B cell (primary cell): ENCODE measurements around the gene CREB3. TPM values are rescaled to one million over a fixed set of nuclear protein-coding genes. Genes with fewer than 3 reads are reported as not detected.

Experiments used
- ATAC-seq: fragments of 200-7000 bp; cut with Tn5 transposase; one replicate; pipeline ENCODE4 v1.10.0; 2021; ENCODE audit warnings: low read depth, mild to moderate bottlenecking, moderate number of reproducible peaks, moderate library complexity
- CTCF ChIA-PET: fragments of 350-600 bp; sonication (Branson Sonifier 250); formaldehyde crosslinking; loops from one replicate; lab custom pipeline; 2021; ENCODE audit warnings: antibody characterized with exemption, inconsistent platforms; lab: Charles Lee
- POLR2A ChIA-PET: fragments of 350-600 bp; sonication (Branson Sonifier 250); formaldehyde crosslinking; loops from one replicate; lab custom pipeline; 2021; ENCODE audit warnings: antibody characterized with exemption; lab: Charles Lee
- DNase-seq: peaks from one replicate; pipeline ENCODE4 v3.0.0; 2013
- H2AFZ ChIP-seq: 2 replicates; pipeline ENCODE4 v1.6.1; 2012; ENCODE audit warnings: mild to moderate bottlenecking, low read depth, low read length; ENCODE audit not compliant: insufficient read depth, poor library complexity, severe bottlenecking
- H3K27ac ChIP-seq, 2 donors: 1 replicate in 1 of 2; 2 replicates in 1 of 2; pipeline ENCODE4 v1.5.1; 2012 to 2013; ENCODE audit warnings: low read length in 2 of 2, mild to moderate bottlenecking in 2 of 2, moderate library complexity in 1 of 2
- H3K27me3 ChIP-seq, 4 experiments: fragments of 200-600 bp in 1 of 4; sonication (generic) in 1 of 4; replicated peaks in 1 of 4; 1 replicate in 2 of 4; 2 replicates in 2 of 4; pipeline versions ENCODE4 v1.6.1 to v1.7.0; 2013 to 2016; ENCODE audit warnings: low read length in 3 of 4, mild to moderate bottlenecking in 2 of 4, mixed read lengths in 1 of 4, moderate library complexity in 1 of 4; ENCODE audit not compliant: insufficient read depth in 4 of 4, control insufficient read depth in 3 of 4; ENCODE audit errors: control extremely low read depth in 1 of 4
- H3K36me3 ChIP-seq, 2 experiments: replicated peaks in 1 of 2; 1 replicate in 1 of 2; 2 replicates in 1 of 2; pipeline versions ENCODE4 v1.6.1 to v1.7.1; 2013; ENCODE audit warnings: low read length in 1 of 2; ENCODE audit not compliant: insufficient read depth in 2 of 2, control insufficient read depth in 1 of 2; ENCODE audit errors: control extremely low read depth in 1 of 2, extremely low read depth in 1 of 2
- H3K4me1 ChIP-seq, 2 donors: fragments of 200-600 bp in 1 of 2; sonication (generic) in 1 of 2; 1 replicate in 1 of 2; 2 replicates in 1 of 2; pipeline versions ENCODE4 v1.5.1 to v1.6.1; 2013 to 2017; ENCODE audit warnings: low read length in 2 of 2; ENCODE audit not compliant: control insufficient read depth in 2 of 2, insufficient read depth in 2 of 2
- H3K4me2 ChIP-seq: replicated peaks from 2 replicates; pipeline ENCODE3; 2012; ENCODE audit warnings: mild to moderate bottlenecking, low read depth, low read length; ENCODE audit not compliant: poor library complexity, severe bottlenecking
- H3K4me3 ChIP-seq, 5 experiments: fragments of 200-600 bp in 1 of 5; sonication (generic) in 1 of 5; 1 replicate in 3 of 5; 2 replicates in 2 of 5; pipeline versions ENCODE4 v1.5.1 to v1.7.0; 2011 to 2016; ENCODE audit warnings: low read length in 4 of 5, mild to moderate bottlenecking in 4 of 5, low read depth in 2 of 5, control low read depth in 1 of 5, moderate library complexity in 1 of 5; ENCODE audit not compliant: insufficient read depth in 1 of 5; ENCODE audit errors: control extremely low read depth in 1 of 5, extremely low read depth in 1 of 5
- H3K79me2 ChIP-seq: fragments of 200-600 bp; sonication (generic); one replicate; pipeline ENCODE4 v1.6.0; 2016; ENCODE audit warnings: low read length; ENCODE audit not compliant: control insufficient read depth, insufficient read depth
- H3K9ac ChIP-seq: fragments of 200-600 bp; sonication (generic); 2 replicates; pipeline ENCODE4 v1.6.1; 2017; ENCODE audit warnings: mild to moderate bottlenecking, low read length, moderate library complexity
- H3K9me3 ChIP-seq, 3 donors: one replicate each; pipeline versions ENCODE4 v1.6.1 to v1.7.1; 2013; ENCODE audit warnings: low read length in 2 of 3; ENCODE audit not compliant: control insufficient read depth in 2 of 3, insufficient read depth in 1 of 3; ENCODE audit errors: control extremely low read depth in 1 of 3
- H4K20me1 ChIP-seq: 2 replicates; pipeline ENCODE4 v1.6.0; 2012; ENCODE audit warnings: mild to moderate bottlenecking, low read length; ENCODE audit not compliant: insufficient read depth, control insufficient read depth, poor library complexity, severe bottlenecking
- H3K27ac Mint-ChIP-seq: one replicate; pipeline ENCODE4 v1.8.0; 2021; ENCODE audit warnings: mixed read lengths
- H3K27me3 Mint-ChIP-seq: one replicate; pipeline ENCODE4 v1.8.0; 2021; ENCODE audit warnings: mixed read lengths
- H3K4me1 Mint-ChIP-seq: one replicate; pipeline ENCODE4 v1.8.0; 2021; ENCODE audit warnings: mixed read lengths
- H3K4me3 Mint-ChIP-seq: one replicate; pipeline ENCODE4 v1.8.0; 2021; ENCODE audit warnings: mixed read lengths
- H3K9me3 Mint-ChIP-seq: one replicate; pipeline ENCODE4 v1.8.0; 2022; ENCODE audit warnings: mixed read lengths; ENCODE audit not compliant: insufficient read depth
- EZH2 ChIP-seq: IDR thresholded peaks from 2 replicates; pipeline ENCODE4 v1.6.1; 2012; ENCODE audit warnings: borderline replicate concordance, low read depth, mild to moderate bottlenecking, moderate library complexity, low read length; ENCODE audit not compliant: insufficient read depth, poor library complexity, severe bottlenecking
- WGBS: methylation state at CpG from one replicate; pipeline ENCODE4 v1.1.5; 2013; ENCODE audit warnings: missing lambda C conversion rate; ENCODE audit not compliant: insufficient coverage; 5-methylcytosine and 5-hydroxymethylcytosine counted together
- intact Hi-C: fragments of 100-400 bp; cut with micrococcal nuclease; formaldehyde crosslinking; loops from one replicate; pipeline ENCODE4 v1.10.0; 2022
- polyA plus RNA-seq: library from polyadenylated mRNA; depleted of rRNA; stranded (reverse); fragments of >200 nt; gene quantifications from 2 replicates; pipeline ENCODE4 v1.2.3, GENCODE V29; 2012
- total RNA-seq, 2 donors: library from RNA; stranded (reverse); fragments of 120-200 nt in 1 of 2; gene quantifications; 1 replicate in 1 of 2; 2 replicates in 1 of 2; pipeline versions ENCODE4 v1.2.3 to v1.2.4, GENCODE V29; 2013 to 2022
- TF ChIP-seq, protein P1 (sequence below): fragments of 200-600 bp; IDR thresholded peaks from one replicate; pipeline ENCODE4 v1.8.0; 2022; ENCODE audit warnings: antibody characterized with exemption, mild to moderate bottlenecking

The CREB3 gene
- total and polyA plus RNA-seq, 2 donors (not counting 1 experiment from before 2014, with no cell fraction given): 12.3 to 20.7 TPM

DNA sequence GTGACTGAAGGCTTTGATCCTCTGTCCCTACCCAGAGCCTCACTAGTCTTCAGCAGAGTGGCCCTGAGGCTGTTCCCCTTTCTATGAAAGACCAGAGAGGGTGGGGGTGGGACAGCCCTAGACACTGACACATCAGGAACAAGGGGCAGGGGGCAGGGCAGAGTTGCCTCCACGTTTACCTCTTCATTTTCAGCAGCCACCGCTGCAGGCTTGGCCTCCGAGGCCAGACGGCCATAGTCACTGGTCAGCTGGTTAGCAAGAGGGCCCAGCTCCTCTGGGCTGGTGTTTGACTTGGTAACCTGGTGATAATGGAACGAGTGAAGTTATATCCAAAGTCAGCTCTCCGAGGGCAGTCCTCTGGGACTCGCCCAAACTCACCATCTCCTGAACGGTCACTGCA lies 27.1 kb upstream of the CREB3 start:
- no peaks in the 10 kb centered on the region for H3K9me3 ChIP-seq
- Mint-ChIP-seq H3K27ac (no peak overlapping the region), H3K9me3 (no peaks in the 10 kb centered on the region), H3K27me3 (no peaks in the 10 kb centered on the region), H3K4me1 (no peaks in the 10 kb centered on the region), H3K4me3 (no peak overlapping the region)
- H4K20me1 ChIP-seq: peaks cover 18% of the 10 kb centered on the region
- no peak for TF ChIP-seq EZH2
- TF ChIP-seq, protein P1, sequence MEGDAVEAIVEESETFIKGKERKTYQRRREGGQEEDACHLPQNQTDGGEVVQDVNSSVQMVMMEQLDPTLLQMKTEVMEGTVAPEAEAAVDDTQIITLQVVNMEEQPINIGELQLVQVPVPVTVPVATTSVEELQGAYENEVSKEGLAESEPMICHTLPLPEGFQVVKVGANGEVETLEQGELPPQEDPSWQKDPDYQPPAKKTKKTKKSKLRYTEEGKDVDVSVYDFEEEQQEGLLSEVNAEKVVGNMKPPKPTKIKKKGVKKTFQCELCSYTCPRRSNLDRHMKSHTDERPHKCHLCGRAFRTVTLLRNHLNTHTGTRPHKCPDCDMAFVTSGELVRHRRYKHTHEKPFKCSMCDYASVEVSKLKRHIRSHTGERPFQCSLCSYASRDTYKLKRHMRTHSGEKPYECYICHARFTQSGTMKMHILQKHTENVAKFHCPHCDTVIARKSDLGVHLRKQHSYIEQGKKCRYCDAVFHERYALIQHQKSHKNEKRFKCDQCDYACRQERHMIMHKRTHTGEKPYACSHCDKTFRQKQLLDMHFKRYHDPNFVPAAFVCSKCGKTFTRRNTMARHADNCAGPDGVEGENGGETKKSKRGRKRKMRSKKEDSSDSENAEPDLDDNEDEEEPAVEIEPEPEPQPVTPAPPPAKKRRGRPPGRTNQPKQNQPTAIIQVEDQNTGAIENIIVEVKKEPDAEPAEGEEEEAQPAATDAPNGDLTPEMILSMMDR: no peak
- H3K4me3 ChIP-seq: no peak overlapping the region
- H3K27me3 ChIP-seq: no peaks in the 10 kb centered on the region
- no peak overlapping the region for H3K4me2 ChIP-seq
- ATAC-seq (no peak), DNase-seq (no peak)
- no peak overlapping the region for H3K9ac ChIP-seq
- ChIA-PET CTCF (interaction anchor here (20.4 kb wide), 1 partner anchor 11 kb away, joined by 195 read pairs; the partner anchor contains the start of gene TPM2), POLR2A (no interaction called here)
- WGBS: 93% methylated on average over 8 of the region's 8 CpGs
- H3K4me1 ChIP-seq: no peaks in the 10 kb centered on the region
- no peak overlapping the region for H3K27ac ChIP-seq
- intact Hi-C loops: no loop called here
- H3K36me3 ChIP-seq: peaks cover 4 to 90% of the 10 kb centered on the region in 2 experiments
- H3K79me2 ChIP-seq: peaks cover 13% of the 10 kb centered on the region
- no peak overlapping the region for H2AFZ ChIP-seq

DNA sequence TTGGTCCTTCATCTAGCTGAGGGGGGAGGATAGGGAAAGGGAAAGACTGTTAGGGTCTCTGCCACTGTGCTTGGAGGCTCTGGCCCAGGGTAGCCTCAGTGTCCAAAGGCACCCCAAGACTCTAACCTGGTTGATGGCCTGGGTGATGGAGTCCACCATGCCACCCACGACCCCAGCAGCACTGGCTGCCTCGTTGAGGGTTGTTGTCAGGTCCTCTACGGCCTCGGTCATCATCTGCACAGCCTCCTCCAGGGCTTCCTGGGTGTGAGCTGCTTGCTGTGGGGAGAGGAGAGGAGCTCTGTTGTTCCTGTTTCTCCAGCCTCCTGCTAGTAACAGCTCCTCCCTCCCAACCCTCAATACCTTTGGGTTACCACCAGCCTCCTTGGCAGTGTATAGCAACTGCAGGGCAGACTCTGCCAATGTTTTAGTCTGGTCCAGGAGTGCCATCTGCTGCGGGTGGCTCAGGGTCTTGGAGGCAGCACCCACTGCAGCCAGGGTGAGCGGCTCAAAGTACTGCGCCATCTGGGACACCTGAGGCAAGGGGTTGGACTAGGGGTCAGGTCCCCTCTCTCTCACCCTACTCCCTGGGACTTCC lies 26.5 kb upstream of the CREB3 start:
- POLR2A ChIA-PET: no interaction called here
- H4K20me1 ChIP-seq: peaks cover 18% of the 10 kb centered on the region
- no peaks in the 10 kb centered on the region for H3K9me3 ChIP-seq
- peaks cover 13% of the 10 kb centered on the region for H3K79me2 ChIP-seq
- 100% methylated on average over 4 of the region's 7 CpGs for WGBS
- Mint-ChIP-seq H3K27me3 (no peaks in the 10 kb centered on the region), H3K4me1 (no peaks in the 10 kb centered on the region), H3K9me3 (no peaks in the 10 kb centered on the region), H3K4me3 (no peak overlapping the region), H3K27ac (no peak overlapping the region)
- TF ChIP-seq, protein P1: no peak
- no peak for TF ChIP-seq EZH2
- H3K4me3 ChIP-seq: no peak overlapping the region
- H3K36me3 ChIP-seq: peaks cover 4 to 90% of the 10 kb centered on the region in 2 experiments
- CTCF ChIA-PET: interaction anchor here (0.8 to 20.4 kb wide), 3 partner anchors 11 to 1072 kb away, joined by 3 to 195 read pairs (median 4); partner anchors contain the start of genes CREB3 and TPM2
- no peak overlapping the region for H3K4me2 ChIP-seq
- no peak for ATAC-seq
- no peak for DNase-seq
- no peaks in the 10 kb centered on the region for H3K4me1 ChIP-seq
- no peak overlapping the region for H2AFZ ChIP-seq
- no peaks in the 10 kb centered on the region for H3K27me3 ChIP-seq
- no peak overlapping the region for H3K9ac ChIP-seq
- no peak overlapping the region for H3K27ac ChIP-seq
- intact Hi-C loops: no loop called here
